Skeletal muscle cell (primary cell): ENCODE measurements around the gene NT5C3A.
A peak's percentile ranks its signal among the peaks of the same experiment; 100 is the strongest.
"Not testable (repeated sequence)": the region's sequence is repeated elsewhere in the genome, so short reads cannot be mapped to it uniquely, and the experiment has no call there.

ENCODE experiments used
- DNase-seq: peaks from one replicate; pipeline ENCODE4 v3.0.0-alpha.2; 2010; ENCODE audit warnings: low read depth
- H3K4me3 ChIP-seq: 2 replicates; pipeline ENCODE4 v1.5.1; 2011; ENCODE audit warnings: low read depth, mild to moderate bottlenecking, control low read depth, low read length, moderate library complexity

NT5C3A gene

GRCh38 chr7:32997956-32998355, 64.6 kb downstream of the NT5C3A start:
- not testable (repeated sequence) for DNase-seq, H3K4me3 ChIP-seq

GRCh38 chr7:32992750-32993149, 69.8 kb downstream of the NT5C3A start:
- not testable (repeated sequence) for H3K4me3 ChIP-seq, DNase-seq

- not testable (repeated sequence) for DNase-seq, H3K4me3 ChIP-seq
Measured at GRCh38 chr7:32991975-32992700, 70.4 kb downstream of the NT5C3A start.

GRCh38 chr7:32991068-32991585, 71.4 kb downstream of the NT5C3A start:
- H3K4me3 ChIP-seq = not testable (repeated sequence)
- peak; percentile 31 for DNase-seq

- DNase-seq, H3K4me3 ChIP-seq: not testable (repeated sequence)
Measured at GRCh38 chr7:32988148-32988547, 74.4 kb downstream of the NT5C3A start.

- not testable (repeated sequence) for DNase-seq, H3K4me3 ChIP-seq
Measured at GRCh38 chr7:32979902-32980301, 82.7 kb downstream of the NT5C3A start.

GRCh38 chr7:32979246-32979645, 83.3 kb downstream of the NT5C3A start:
- H3K4me3 ChIP-seq, DNase-seq: not testable (repeated sequence)

GRCh38 chr7:32977159-32977558, 85.4 kb downstream of the NT5C3A start:
- H3K4me3 ChIP-seq, DNase-seq: not testable (repeated sequence)

GRCh38 chr7:32971967-32972366, 90.6 kb downstream of the NT5C3A start:
- H3K4me3 ChIP-seq, DNase-seq: not testable (repeated sequence)

- H3K4me3 ChIP-seq, DNase-seq: not testable (repeated sequence)
Measured at GRCh38 chr7:32967268-32967582, 95.4 kb downstream of the NT5C3A start.

- DNase-seq, H3K4me3 ChIP-seq: not testable (repeated sequence)
Measured at GRCh38 chr7:32966489-32967267, 95.9 kb downstream of the NT5C3A start.

GRCh38 chr7:32964461-32965159, 98.0 kb downstream of the NT5C3A start:
- not testable (repeated sequence) for DNase-seq, H3K4me3 ChIP-seq
